ENCODE measurements around the gene PLCE1.

PLCE1 gene

DNA sequence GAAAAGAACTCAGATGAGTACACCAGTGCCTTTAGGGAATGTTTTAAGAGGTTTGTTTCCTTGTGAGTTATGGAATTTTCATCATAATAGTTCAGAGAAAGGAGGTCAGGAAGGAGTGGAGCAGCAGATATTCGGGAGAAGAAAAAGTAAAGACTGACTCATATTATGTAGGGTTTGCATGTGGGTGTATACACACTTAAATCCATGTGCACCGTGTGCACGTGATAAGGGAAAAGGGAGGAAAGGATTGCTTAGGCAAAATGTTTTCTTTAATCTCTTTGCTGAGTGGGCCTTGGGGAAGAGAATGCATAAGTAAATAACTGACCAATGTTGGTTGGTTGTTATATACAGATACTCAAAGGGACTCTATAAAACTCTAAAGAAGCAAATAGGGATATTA, 30.2 kb downstream of the PLCE1 start:
- DNase-seq = no peak
- Mint-ChIP-seq H3K9me3 (peaks cover 10% of the 10 kb centered on the region), H3K4me1 (ENCODE audit: low read depth) (no peaks in the 10 kb centered on the region), H3K27ac (no peak overlapping the region), H3K36me3 (ENCODE audit: low read depth) (no peaks in the 10 kb centered on the region), H3K4me3 (no peak overlapping the region), H3K27me3 (peaks cover 13% of the 10 kb centered on the region)

DNA sequence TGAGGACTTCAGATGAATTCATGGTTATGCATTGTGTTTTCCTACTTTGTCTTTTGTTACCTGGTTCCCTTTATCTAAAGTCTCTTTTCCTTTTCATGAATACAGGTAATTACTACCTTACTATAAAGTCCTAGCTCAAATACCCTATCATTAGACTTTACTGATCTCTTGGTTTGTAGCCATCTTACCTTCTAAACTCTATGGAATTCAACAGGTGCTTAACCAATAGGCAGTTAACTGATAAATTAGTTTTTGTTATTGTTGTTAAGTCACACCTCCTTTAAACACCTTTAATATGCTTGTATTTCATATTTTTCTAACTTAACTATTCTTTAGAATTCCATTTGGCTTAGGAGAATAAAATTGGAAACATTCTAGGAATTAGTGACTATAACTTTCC, 30.7 kb downstream of the PLCE1 start:
- Mint-ChIP-seq H3K9me3 (peaks cover 14% of the 10 kb centered on the region), H3K4me3 (no peak overlapping the region), H3K27ac (no peak overlapping the region), H3K27me3 (peaks cover 13% of the 10 kb centered on the region), H3K36me3 (ENCODE audit: low read depth) (no peaks in the 10 kb centered on the region), H3K4me1 (ENCODE audit: low read depth) (no peaks in the 10 kb centered on the region)
- DNase-seq = no peak

DNA sequence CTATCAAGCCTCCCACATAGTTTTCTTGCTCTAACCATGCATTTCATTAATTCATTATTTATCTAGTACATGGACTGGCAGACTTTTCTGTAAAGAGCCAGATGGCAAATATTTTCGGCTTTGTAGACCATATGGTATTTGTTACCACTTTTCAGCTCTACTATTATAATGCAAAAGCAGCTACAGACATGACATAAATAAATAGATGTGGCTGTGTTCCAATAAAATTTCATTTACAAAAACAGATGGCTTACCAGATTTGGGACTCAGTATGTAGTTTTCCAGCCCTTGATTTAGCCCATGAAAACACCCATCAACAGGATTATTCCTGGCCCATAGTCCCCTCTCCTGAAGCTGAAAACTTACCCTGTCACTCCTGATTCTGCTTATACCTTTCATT, 32.1 kb downstream of the PLCE1 start:
- peaks cover 23% of the 10 kb centered on the region for H3K9me3 Mint-ChIP-seq
- H3K27ac Mint-ChIP-seq = no peak overlapping the region

DNA sequence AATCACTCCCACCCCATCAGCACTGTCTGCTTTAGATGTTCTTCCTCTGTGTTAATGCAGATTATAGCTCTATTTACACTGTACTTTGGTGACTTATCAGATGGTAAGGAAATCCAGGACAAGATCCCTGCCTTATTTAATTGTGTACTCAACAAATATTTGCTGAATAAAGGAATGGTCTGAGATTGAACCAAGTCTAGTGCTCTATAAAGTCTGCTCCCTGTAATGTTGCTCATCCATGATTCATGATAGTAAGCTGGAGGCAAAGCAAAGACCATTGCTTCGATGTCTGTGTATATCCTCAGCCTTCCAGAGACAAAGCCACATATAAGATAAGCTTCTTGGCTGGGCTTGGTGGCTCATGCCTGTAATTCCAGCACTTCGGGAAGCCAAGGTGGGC, 33.5 kb downstream of the PLCE1 start:
- no peaks in the 10 kb centered on the region for H3K4me1 Mint-ChIP-seq (ENCODE audit: low read depth)
- H3K27me3 Mint-ChIP-seq = peaks cover 13% of the 10 kb centered on the region
- H3K4me3 Mint-ChIP-seq = no peak overlapping the region
- DNase-seq = no peak
- no peaks in the 10 kb centered on the region for H3K36me3 Mint-ChIP-seq (ENCODE audit: low read depth)
- H3K27ac Mint-ChIP-seq = no peak overlapping the region
- H3K9me3 Mint-ChIP-seq = peaks cover 33% of the 10 kb centered on the region

More for the DNA sequence above, 32.1 kb downstream of the PLCE1 start:
- DNase-seq = no peak
- Mint-ChIP-seq H3K4me3 (no peak overlapping the region), H3K4me1 (ENCODE audit: low read depth) (no peaks in the 10 kb centered on the region), H3K27me3 (peaks cover 13% of the 10 kb centered on the region), H3K36me3 (ENCODE audit: low read depth) (no peaks in the 10 kb centered on the region)

DNA sequence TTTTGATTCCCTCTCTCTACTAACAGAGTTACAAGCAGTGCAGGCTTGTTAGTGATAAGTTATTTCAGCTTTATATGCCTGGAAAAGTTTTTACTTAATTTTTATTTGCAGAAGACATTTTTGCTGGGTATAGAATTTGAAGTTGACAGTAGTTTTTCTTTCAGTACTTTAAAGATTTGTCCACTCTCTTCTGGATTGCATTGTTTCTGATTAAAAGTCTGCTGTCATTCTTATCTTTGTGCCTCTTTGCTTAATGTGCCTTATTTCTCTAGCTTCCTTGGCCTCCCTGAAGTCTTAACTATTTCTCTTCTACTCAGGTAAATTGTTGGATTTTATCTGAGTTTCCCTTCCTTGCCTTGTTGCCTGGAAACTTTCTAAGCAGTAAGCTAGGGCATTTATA, 36.2 kb downstream of the PLCE1 start:
- H3K4me3 Mint-ChIP-seq = no peak overlapping the region
- H3K4me1 Mint-ChIP-seq (ENCODE audit: low read depth) = no peaks in the 10 kb centered on the region
- H3K27me3 Mint-ChIP-seq = peaks cover 3% of the 10 kb centered on the region
- H3K27ac Mint-ChIP-seq = no peak overlapping the region
- peaks cover 33% of the 10 kb centered on the region for H3K9me3 Mint-ChIP-seq
- DNase-seq = no peak
- H3K36me3 Mint-ChIP-seq (ENCODE audit: low read depth) = no peaks in the 10 kb centered on the region

DNA sequence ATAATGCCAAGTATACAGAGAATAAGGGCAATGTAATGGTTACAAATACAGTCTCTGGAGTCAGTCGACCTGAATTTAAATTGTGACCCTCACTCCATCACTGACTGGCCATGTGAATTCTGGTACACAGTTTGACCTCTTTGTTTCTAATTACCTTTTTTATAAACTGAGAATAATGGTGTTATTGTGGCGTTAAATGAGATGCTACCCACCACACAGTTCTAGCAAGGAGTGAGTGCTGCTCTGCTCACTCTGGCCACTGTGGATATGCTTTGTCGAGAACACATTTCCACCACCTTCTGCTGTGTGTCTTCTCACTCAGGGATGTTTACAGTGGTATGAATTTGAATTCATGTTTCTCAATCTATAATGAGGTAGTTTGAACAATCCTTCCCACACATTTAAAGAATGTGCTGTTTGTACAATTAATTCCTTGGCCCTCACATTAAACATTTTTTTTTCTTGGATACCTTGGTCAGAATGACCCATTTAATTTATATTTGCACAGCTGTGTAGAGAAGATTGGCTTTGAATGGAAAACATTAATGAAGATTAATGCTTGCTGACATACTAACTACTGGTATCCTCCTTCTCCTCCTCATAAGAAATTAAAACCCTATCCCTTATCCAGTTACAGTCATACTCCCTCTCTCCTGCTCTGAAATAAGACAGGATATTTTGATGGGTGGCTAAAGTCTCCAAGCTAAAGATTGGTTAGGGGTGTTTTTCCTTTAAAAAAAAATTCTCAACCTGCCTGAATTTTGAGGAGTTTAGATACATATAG, 42.4 kb downstream of the PLCE1 start:
- Mint-ChIP-seq H3K4me3 (no peak overlapping the region), H3K27ac (no peak overlapping the region), H3K9me3 (peaks cover 6% of the 10 kb centered on the region), H3K27me3 (peaks cover under 1% of the 10 kb centered on the region), H3K36me3 (ENCODE audit: low read depth) (no peaks in the 10 kb centered on the region), H3K4me1 (ENCODE audit: low read depth) (no peaks in the 10 kb centered on the region)
- DNase-seq = no peak

DNA sequence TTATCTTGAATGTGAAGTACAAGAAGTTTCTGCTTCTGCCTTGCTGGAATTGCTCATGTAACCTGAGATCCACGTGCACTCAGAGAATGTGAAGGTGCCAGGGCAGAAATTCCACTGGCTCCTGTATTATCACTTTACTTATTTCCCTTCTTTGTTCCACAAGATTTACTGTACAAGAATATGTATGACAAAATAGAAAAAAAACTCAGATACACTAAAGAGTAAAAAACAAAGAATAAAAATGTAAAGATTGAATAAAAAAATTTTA, 43.0 kb downstream of the PLCE1 start:
- no peak for DNase-seq
- H3K4me1 Mint-ChIP-seq (ENCODE audit: low read depth) = no peaks in the 10 kb centered on the region
- no peak overlapping the region for H3K4me3 Mint-ChIP-seq
- H3K27me3 Mint-ChIP-seq = peaks cover 5% of the 10 kb centered on the region
- no peak overlapping the region for H3K27ac Mint-ChIP-seq
- no peaks in the 10 kb centered on the region for H3K36me3 Mint-ChIP-seq (ENCODE audit: low read depth)
- peaks cover 3% of the 10 kb centered on the region for H3K9me3 Mint-ChIP-seq

DNA sequence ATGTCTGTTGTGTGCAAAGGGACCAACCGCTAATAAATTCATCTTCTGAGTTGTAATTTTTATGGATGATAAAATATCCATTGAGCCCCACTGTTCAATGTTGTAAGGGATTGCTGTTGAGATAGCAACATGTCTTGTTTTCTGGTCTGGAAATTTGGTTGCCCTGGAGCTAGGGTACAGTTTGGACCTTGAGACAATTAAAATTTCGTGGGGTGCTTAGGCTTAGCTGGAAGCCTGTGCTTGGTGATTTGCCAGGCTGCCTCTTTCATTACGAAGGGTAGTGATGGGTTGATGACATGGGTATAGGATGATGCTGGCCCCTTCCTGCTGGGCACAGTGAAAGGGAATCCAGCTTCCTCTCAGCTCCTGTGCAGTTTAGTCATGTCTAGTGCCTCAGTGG, 43.6 kb downstream of the PLCE1 start:
- no peak for DNase-seq
- no peaks in the 10 kb centered on the region for H3K4me1 Mint-ChIP-seq (ENCODE audit: low read depth)
- no peaks in the 10 kb centered on the region for H3K36me3 Mint-ChIP-seq (ENCODE audit: low read depth)
- no peak overlapping the region for H3K4me3 Mint-ChIP-seq
- H3K9me3 Mint-ChIP-seq = no peaks in the 10 kb centered on the region
- no peak overlapping the region for H3K27ac Mint-ChIP-seq
- H3K27me3 Mint-ChIP-seq = peaks cover 5% of the 10 kb centered on the region

DNA sequence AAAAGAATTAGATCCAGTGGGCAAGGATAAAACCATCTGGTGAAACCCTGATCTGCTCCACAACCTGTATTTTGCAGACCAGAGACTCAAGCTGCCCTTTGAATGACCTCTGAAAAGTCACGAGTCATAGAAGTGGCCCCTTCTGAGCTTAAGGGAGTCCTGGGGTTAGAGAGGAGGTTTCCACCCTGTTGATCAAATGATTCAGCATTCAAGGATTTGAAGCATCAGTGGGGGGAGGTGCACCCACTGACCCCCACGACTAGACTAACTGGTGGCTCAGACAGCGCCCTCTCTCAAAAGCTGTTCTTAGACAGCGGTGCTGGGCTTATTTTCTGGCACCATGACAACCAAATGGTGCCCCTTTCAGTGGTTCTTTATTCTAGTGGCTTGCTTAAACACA, 44.3 kb downstream of the PLCE1 start:
- H3K27me3 Mint-ChIP-seq = peaks cover 5% of the 10 kb centered on the region
- no peaks in the 10 kb centered on the region for H3K4me1 Mint-ChIP-seq (ENCODE audit: low read depth)

DNA sequence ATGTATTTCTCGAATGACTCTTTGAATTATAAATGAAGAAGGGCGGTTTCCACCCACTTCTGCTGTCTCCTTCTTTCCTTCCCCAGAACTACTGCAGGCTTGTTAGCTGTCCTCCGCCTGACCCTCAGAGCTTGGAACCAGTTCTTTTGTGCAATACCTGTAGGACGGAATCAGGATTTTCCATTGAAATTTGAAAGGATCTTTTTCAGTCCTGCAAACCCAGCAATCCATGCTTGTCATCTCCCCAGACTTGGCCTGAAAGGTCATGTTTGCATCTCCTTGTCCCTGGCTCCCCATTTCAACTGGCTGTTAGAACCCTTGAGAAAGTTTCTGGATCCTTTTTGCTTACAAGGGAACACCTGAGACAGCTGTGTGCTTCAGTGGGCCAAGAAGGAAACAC, 47.5 kb downstream of the PLCE1 start:
- peaks cover 5% of the 10 kb centered on the region for H3K27me3 Mint-ChIP-seq
- no peak for DNase-seq
- H3K9me3 Mint-ChIP-seq = no peaks in the 10 kb centered on the region
- H3K4me1 Mint-ChIP-seq (ENCODE audit: low read depth) = no peaks in the 10 kb centered on the region
- no peak overlapping the region for H3K4me3 Mint-ChIP-seq
- H3K27ac Mint-ChIP-seq = no peak overlapping the region
- no peaks in the 10 kb centered on the region for H3K36me3 Mint-ChIP-seq (ENCODE audit: low read depth)

More for the DNA sequence above, 44.3 kb downstream of the PLCE1 start:
- Mint-ChIP-seq H3K27ac (no peak overlapping the region), H3K9me3 (no peaks in the 10 kb centered on the region), H3K36me3 (ENCODE audit: low read depth) (no peaks in the 10 kb centered on the region), H3K4me3 (no peak overlapping the region)
- DNase-seq = no peak

DNA sequence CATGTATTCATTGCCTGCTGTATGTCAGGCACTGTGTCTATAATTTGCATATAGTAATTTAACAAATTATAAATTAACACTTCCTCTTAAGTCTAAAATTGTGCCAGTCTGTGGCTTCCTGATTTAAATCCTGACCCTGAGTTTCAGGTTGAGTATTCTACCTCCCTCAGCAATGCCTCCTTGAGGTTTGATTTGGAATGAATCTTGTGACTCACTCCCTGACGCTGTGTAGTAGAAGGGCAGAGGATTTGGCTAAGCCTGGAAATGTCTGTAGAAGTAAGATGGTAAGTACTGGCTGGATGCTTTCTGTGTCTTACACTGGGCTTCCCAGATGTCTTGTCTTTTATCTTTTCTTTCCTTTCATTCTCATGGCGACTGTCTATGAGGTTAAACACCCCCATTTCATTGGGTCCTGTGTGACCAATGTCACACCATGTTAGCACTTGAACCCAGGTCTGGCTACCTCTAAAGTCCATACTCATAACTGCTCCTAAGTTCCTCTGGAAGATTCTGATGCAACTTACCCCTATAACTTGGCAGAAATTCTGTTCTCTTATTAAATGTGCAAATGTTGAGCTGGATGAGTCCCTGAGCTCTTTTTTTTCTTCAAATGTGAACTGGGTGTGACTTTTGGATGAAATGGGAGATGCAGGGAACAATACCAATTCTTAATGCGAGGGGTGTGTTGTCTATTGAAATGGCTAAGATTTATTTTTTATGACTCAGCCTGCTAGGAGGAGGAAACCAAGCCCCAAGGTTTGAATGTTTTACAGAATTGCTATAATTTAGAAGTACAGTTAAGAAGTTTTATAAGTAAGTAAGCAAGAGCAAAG, 48.5 kb downstream of the PLCE1 start:
- H3K9me3 Mint-ChIP-seq = no peaks in the 10 kb centered on the region

DNA sequence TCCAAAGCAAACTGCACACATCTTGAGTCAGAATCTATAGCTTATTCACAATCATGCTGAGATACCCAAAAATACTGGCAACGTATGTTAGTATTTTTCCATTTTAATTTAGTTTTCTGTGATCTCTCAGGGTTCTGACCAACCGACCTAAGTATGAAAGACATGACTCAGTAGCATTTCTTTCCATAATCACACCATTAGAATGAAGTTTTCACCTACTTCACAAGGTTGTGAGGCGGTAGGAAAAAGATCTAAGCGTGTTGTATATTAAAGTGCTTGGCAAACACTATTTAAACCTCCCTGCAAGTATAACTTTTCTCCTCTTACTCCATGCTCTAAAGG, 49.1 kb downstream of the PLCE1 start:
- no peaks in the 10 kb centered on the region for H3K9me3 Mint-ChIP-seq
- H3K27me3 Mint-ChIP-seq = peaks cover 5% of the 10 kb centered on the region
- H3K27ac Mint-ChIP-seq = no peak overlapping the region
- H3K4me1 Mint-ChIP-seq (ENCODE audit: low read depth) = no peaks in the 10 kb centered on the region
- no peaks in the 10 kb centered on the region for H3K36me3 Mint-ChIP-seq (ENCODE audit: low read depth)
- DNase-seq = no peak
- H3K4me3 Mint-ChIP-seq = no peak overlapping the region

More for the DNA sequence above, 48.5 kb downstream of the PLCE1 start:
- Mint-ChIP-seq H3K36me3 (ENCODE audit: low read depth) (no peaks in the 10 kb centered on the region), H3K4me3 (no peak overlapping the region), H3K27ac (no peak overlapping the region), H3K4me1 (ENCODE audit: low read depth) (no peaks in the 10 kb centered on the region), H3K27me3 (peaks cover 5% of the 10 kb centered on the region)
- DNase-seq = no peak

Measured in activated T-cell treated with anti-CD3 and anti-CD28 coated beads, Interleukin-2, amount 50 U/mL, for 24 hours (primary cell).